Activated CD8-positive, alpha-beta T cell treated with anti-CD3 and anti-CD28 coated beads, Interleukin-2, amount 10 ng/mL, durations not matched to agents 7 days and 5 days (primary cell): ENCODE data around the gene NDUFA5. TPM values are rescaled to one million over a fixed set of nuclear protein-coding genes. Genes with fewer than 3 reads are reported as not detected.
A peak's percentile ranks its signal among the peaks of the same experiment; 100 is the strongest.

ENCODE experiments used
- ATAC-seq: fragments of 150-1000 bp; cut with Tn5 transposase; one replicate; pipeline ENCODE4 v1.10.0; 2021; ENCODE audit warnings: moderate library complexity
- CTCF ChIA-PET: fragments of 350-600 bp; sonication (Branson Sonifier 250); formaldehyde crosslinking; loops from one replicate; lab custom pipeline; 2021; ENCODE audit warnings: antibody characterized with exemption; lab: Charles Lee
- POLR2A ChIA-PET: fragments of 350-600 bp; sonication (Branson Sonifier 250); formaldehyde crosslinking; loops from one replicate; lab custom pipeline; 2021; ENCODE audit warnings: antibody characterized with exemption; lab: Charles Lee
- DNase-seq: peaks from one replicate; pipeline ENCODE4 v3.0.0-alpha.2; 2020
- H3K27ac Mint-ChIP-seq: one replicate; pipeline ENCODE4 v1.8.0; 2021; ENCODE audit warnings: mild to moderate bottlenecking, mixed read lengths
- H3K27me3 Mint-ChIP-seq: one replicate; pipeline ENCODE4 v1.8.0; 2021; ENCODE audit warnings: low read depth, mixed read lengths
- H3K36me3 Mint-ChIP-seq: one replicate; pipeline ENCODE4 v1.8.0; 2021; ENCODE audit warnings: low read depth, mixed read lengths
- H3K4me1 Mint-ChIP-seq: one replicate; pipeline ENCODE4 v1.8.0; 2021; ENCODE audit warnings: low read depth, mixed read lengths
- H3K4me3 Mint-ChIP-seq: one replicate; pipeline ENCODE4 v1.8.0; 2021; ENCODE audit warnings: mild to moderate bottlenecking, mixed read lengths
- H3K9me3 Mint-ChIP-seq: one replicate; pipeline ENCODE4 v1.8.0; 2022; ENCODE audit warnings: mixed read lengths; ENCODE audit not compliant: insufficient read depth
- total RNA-seq, 2 experiments: library from RNA; stranded (reverse); gene quantifications; one replicate each; pipeline ENCODE4 v1.2.3, GENCODE V29; 2021

NDUFA5 gene
- total RNA-seq, 2 experiments from 2014 or later, result 50.2 to 50.9 TPM

DNA sequence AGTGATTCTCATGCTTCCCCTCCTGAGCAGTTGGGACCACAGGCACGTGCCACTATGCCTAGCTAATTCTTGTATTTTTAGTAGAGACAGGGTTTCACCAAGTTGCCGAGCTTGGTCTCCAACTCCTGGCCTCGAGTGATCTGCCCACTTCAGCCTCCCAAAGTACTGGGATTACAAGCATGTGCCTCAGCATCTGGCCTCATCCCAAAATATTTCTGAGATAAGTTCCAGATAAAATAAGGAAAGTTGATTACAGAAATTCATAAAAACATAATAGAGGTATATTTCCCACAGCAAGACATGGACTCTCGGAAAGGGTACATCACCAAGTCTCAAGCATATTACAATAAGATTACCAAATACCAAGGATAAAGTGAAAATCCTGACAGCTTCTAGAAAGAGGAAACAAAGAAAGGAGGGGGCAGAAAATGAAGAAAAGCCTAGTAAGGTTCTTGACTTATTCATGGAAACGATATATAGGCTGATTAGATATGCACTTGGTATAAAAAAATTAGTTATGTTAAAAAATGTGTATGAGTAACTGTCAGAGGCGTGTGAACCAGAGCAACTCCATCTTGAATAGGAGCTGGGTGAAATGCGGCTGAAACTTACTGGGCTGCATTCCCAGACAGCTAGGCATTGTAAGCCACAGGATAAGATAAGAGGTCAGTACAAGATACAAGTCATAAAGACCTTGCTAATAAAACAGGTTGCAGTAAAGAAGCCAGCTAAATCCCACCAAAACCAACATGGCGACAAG lies 58.2 kb downstream of the NDUFA5 start:
- ChIA-PET CTCF (no interaction called here), POLR2A (no interaction called here)
- H3K4me3 Mint-ChIP-seq, result no peak overlapping the region
- no peaks in the 10 kb centered on the region for H3K36me3 Mint-ChIP-seq
- H3K27ac Mint-ChIP-seq, result no peak overlapping the region
- no peaks in the 10 kb centered on the region for H3K9me3 Mint-ChIP-seq
- H3K4me1 Mint-ChIP-seq, result no peaks in the 10 kb centered on the region
- ATAC-seq, result no peak
- peaks cover 10% of the 10 kb centered on the region for H3K27me3 Mint-ChIP-seq
- no peak for DNase-seq

DNA sequence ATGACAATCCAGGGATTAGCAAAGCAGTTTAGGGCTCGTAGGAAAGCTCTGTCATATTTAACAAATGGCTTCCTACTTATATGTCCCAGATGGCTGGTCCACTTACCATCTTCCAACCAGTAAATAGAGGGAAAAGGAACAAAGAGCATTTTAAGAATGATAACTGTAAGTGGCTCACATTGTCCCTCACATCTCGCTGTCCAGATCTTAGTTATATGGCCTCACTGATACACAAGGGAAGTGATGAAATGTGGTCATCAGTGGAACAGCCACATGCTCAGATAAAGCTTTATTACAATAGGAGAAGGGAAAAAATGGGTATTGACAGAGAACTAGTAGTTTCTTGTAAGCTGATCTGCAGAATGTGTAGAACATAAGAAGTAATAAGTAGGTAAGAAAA lies 59.0 kb downstream of the NDUFA5 start:
- H3K27ac Mint-ChIP-seq, result no peak overlapping the region
- H3K27me3 Mint-ChIP-seq, result peaks cover 10% of the 10 kb centered on the region
- POLR2A ChIA-PET, result no interaction called here
- H3K4me1 Mint-ChIP-seq, result no peaks in the 10 kb centered on the region
- no peak overlapping the region for H3K4me3 Mint-ChIP-seq
- no peak for ATAC-seq
- H3K36me3 Mint-ChIP-seq, result no peaks in the 10 kb centered on the region
- DNase-seq, result no peak
- H3K9me3 Mint-ChIP-seq, result no peaks in the 10 kb centered on the region
- CTCF ChIA-PET, result no interaction called here

DNA sequence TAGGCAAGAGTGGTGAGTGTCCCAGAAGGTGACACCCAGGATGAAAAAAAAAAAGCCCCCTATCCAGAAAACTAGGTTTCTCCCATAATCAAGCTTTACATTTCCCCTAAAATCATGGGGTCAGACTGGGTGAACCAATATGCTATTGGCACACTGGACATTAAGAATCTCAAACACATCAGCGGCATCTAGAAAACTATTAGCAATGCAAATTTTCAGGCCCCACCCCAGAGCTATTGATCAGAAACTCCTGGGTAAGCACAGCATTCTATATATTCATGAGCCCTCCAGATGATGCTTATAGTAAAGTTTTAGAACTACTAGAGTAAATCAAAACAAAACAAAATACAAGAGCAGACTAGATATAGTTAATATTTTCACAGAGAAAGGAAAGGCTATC lies 59.6 kb downstream of the NDUFA5 start:
- POLR2A ChIA-PET, result no interaction called here
- Mint-ChIP-seq H3K27ac (no peak overlapping the region), H3K36me3 (no peaks in the 10 kb centered on the region), H3K4me3 (no peak overlapping the region), H3K4me1 (no peaks in the 10 kb centered on the region), H3K9me3 (no peaks in the 10 kb centered on the region), H3K27me3 (peaks cover 10% of the 10 kb centered on the region)
- ATAC-seq (no peak), DNase-seq (no peak)
- CTCF ChIA-PET, result no interaction called here

GRCh38 chr7:123494193-123494796 lies 63.3 kb downstream of the NDUFA5 start:
- ChIA-PET POLR2A (interaction anchor here (1.0 kb wide), 1 partner anchor 41 kb away, joined by 5 read pairs; the partner anchor contains the start of gene IQUB), CTCF (interaction anchor here (0.7 to 2.3 kb wide), 18 partner anchors 10 to 425 kb away, joined by 3 to 17 read pairs (median 4); partner anchors contain the start of gene NDUFA5)
- Mint-ChIP-seq H3K36me3 (no peaks in the 10 kb centered on the region), H3K4me3 (no peak overlapping the region), H3K27ac (no peak overlapping the region), H3K4me1 (no peaks in the 10 kb centered on the region), H3K9me3 (no peaks in the 10 kb centered on the region), H3K27me3 (peaks cover 6% of the 10 kb centered on the region)
- DNase-seq (peak; percentile 49), ATAC-seq (no peak)

DNA sequence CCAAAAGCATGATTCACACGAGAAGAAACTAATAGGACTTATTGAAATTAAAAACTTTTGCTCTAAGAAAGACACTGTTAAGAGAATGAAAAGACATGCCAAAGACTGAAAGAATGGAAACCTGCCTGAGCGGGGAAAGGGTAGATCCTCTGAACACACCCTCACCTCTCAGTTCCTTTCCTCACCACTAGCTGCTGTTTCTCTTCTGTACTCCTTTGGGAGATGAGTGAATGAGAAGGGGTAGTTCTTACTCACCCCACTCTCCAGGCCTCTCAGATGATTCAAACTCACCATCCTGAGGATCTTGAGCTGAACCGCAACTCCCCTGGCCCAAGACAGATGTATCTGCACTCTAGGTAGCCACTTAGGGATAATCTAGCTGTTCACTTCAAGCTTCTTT lies 65.1 kb downstream of the NDUFA5 start:
- ATAC-seq (no peak), DNase-seq (no peak)
- no peak overlapping the region for H3K27ac Mint-ChIP-seq
- no peaks in the 10 kb centered on the region for H3K36me3 Mint-ChIP-seq
- peaks cover 1% of the 10 kb centered on the region for H3K27me3 Mint-ChIP-seq
- H3K4me3 Mint-ChIP-seq, result no peak overlapping the region
- no peaks in the 10 kb centered on the region for H3K4me1 Mint-ChIP-seq
- CTCF ChIA-PET, result interaction anchor here (0.9 to 2.2 kb wide), 2 partner anchors 11 to 380 kb away, joined by 5 read pairs; no protein-coding TSS in a partner anchor
- H3K9me3 Mint-ChIP-seq, result no peaks in the 10 kb centered on the region
- POLR2A ChIA-PET, result no interaction called here

Other genes starting within 250 kb of the NDUFA5 start
- not detected for gene IQUB, start 23.2 kb downstream of the NDUFA5 start, total RNA-seq
- gene ASB15, start 44.0 kb upstream of the NDUFA5 start, total RNA-seq, result not detected
- not detected for gene LMOD2, start 98.0 kb upstream of the NDUFA5 start, total RNA-seq
- gene WASL, start 191.2 kb upstream of the NDUFA5 start, total RNA-seq, result 1 to 10 TPM; 7.5 to 7.6 TPM